H9 (cell line): Measurements from ENCODE around the gene ARHGEF7. TPM values are rescaled to one million over a fixed set of nuclear protein-coding genes. Genes with fewer than 3 reads are reported as not detected.
A peak's percentile ranks its signal among the peaks of the same experiment; 100 is the strongest.

Source experiments
- DNase-seq: peaks from one replicate; pipeline ENCODE4 v3.0.0-alpha.2; 2017
- H2AFZ ChIP-seq: one replicate; pipeline ENCODE4 v1.6.1; 2013; ENCODE audit warnings: mild to moderate bottlenecking, low read length, control low read depth, moderate library complexity
- H2AK5ac ChIP-seq: 2 replicates; pipeline ENCODE4 v1.6.1; 2013; ENCODE audit warnings: low read length, control low read depth, mixed read lengths; ENCODE audit not compliant: insufficient read length
- H2BK120ac ChIP-seq: one replicate; pipeline ENCODE4 v1.6.1; 2013; ENCODE audit warnings: low read depth, mild to moderate bottlenecking, low read length, control low read depth, inconsistent platforms; ENCODE audit not compliant: poor library complexity, severe bottlenecking
- H2BK12ac ChIP-seq: 2 replicates; pipeline ENCODE4 v1.6.1; 2013; ENCODE audit warnings: low read length, control low read depth, mixed read lengths, low read depth; ENCODE audit not compliant: insufficient read length
- H2BK15ac ChIP-seq: 2 replicates; pipeline ENCODE4 v1.6.1; 2013; ENCODE audit warnings: low read depth, low read length, control low read depth
- H2BK20ac ChIP-seq: one replicate; pipeline ENCODE4 v1.6.1; 2013; ENCODE audit warnings: low read depth, mild to moderate bottlenecking, low read length, control low read depth, inconsistent platforms; ENCODE audit not compliant: poor library complexity, severe bottlenecking
- H2BK5ac ChIP-seq: 2 replicates; pipeline ENCODE4 v1.6.1; 2013; ENCODE audit warnings: low read length, control low read depth, mixed read lengths; ENCODE audit not compliant: insufficient read length
- H3K14ac ChIP-seq: 2 replicates; pipeline ENCODE4 v1.6.1; 2013; ENCODE audit warnings: low read length, control low read depth; ENCODE audit not compliant: insufficient read depth
- H3K18ac ChIP-seq: 2 replicates; pipeline ENCODE4 v1.6.1; 2013; ENCODE audit warnings: low read depth, mild to moderate bottlenecking, mixed read lengths, low read length, control low read depth; ENCODE audit not compliant: insufficient read length
- H3K23ac ChIP-seq: 2 replicates; pipeline ENCODE4 v1.6.1; 2013; ENCODE audit warnings: low read length, control low read depth, mixed read lengths, low read depth; ENCODE audit not compliant: insufficient read length
- H3K23me2 ChIP-seq: 2 replicates; pipeline ENCODE4 v1.6.1; 2013; ENCODE audit warnings: low read depth, mild to moderate bottlenecking, mixed read lengths, low read length, control low read depth; ENCODE audit not compliant: insufficient read length, poor library complexity, severe bottlenecking
- H3K27ac ChIP-seq: 2 replicates; pipeline ENCODE4 v1.5.1; 2013; ENCODE audit warnings: low read length, control low read depth, mixed read lengths, low read depth; ENCODE audit not compliant: insufficient read length
- H3K27me3 ChIP-seq: 2 replicates; pipeline ENCODE4 v1.6.1; 2013; ENCODE audit warnings: low read length, control low read depth, inconsistent platforms; ENCODE audit not compliant: insufficient read depth
- H3K4ac ChIP-seq: 2 replicates; pipeline ENCODE4 v1.6.1; 2013; ENCODE audit warnings: low read depth, mild to moderate bottlenecking, control low read depth, inconsistent platforms, low read length, moderate library complexity
- H3K4me1 ChIP-seq: 2 replicates; pipeline ENCODE4 v1.6.1; 2013; ENCODE audit warnings: low read length, control low read depth, inconsistent platforms; ENCODE audit not compliant: insufficient read depth
- H3K4me2 ChIP-seq: 2 replicates; pipeline ENCODE4 v1.6.1; 2013; ENCODE audit warnings: low read length, control low read depth, mixed read lengths; ENCODE audit not compliant: insufficient read length, insufficient read depth
- H3K56ac ChIP-seq: 2 replicates; pipeline ENCODE4 v1.6.1; 2013; ENCODE audit warnings: low read depth, mild to moderate bottlenecking, mixed read lengths, low read length, control low read depth; ENCODE audit not compliant: insufficient read length
- H3K79me1 ChIP-seq: 2 replicates; pipeline ENCODE4 v1.6.1; 2013; ENCODE audit warnings: low read depth, mild to moderate bottlenecking, moderate library complexity, low read length, control low read depth, inconsistent platforms; ENCODE audit not compliant: insufficient read depth, poor library complexity, severe bottlenecking
- H3K79me2 ChIP-seq: 2 replicates; pipeline ENCODE4 v1.6.1; 2013; ENCODE audit warnings: low read length, control low read depth, inconsistent platforms; ENCODE audit not compliant: insufficient read depth
- H3K9ac ChIP-seq: 2 replicates; pipeline ENCODE4 v1.6.1; 2013; ENCODE audit warnings: low read length, control low read depth, mixed read lengths; ENCODE audit not compliant: insufficient read length; ENCODE audit errors: extremely low read depth
- H3K9me3 ChIP-seq: one replicate; pipeline ENCODE4 v1.6.1; 2013; ENCODE audit warnings: low read depth, low read length, inconsistent platforms; ENCODE audit not compliant: control insufficient read depth
- H3T11ph ChIP-seq: one replicate; pipeline ENCODE4 v1.6.1; 2013; ENCODE audit warnings: mild to moderate bottlenecking, low read length, control low read depth, inconsistent platforms
- H4K20me1 ChIP-seq: one replicate; pipeline ENCODE4 v1.6.1; 2013; ENCODE audit not compliant: control insufficient read depth, insufficient read length, insufficient read depth
- H4K5ac ChIP-seq: 2 replicates; pipeline ENCODE4 v1.6.1; 2013; ENCODE audit warnings: low read depth, mild to moderate bottlenecking, mixed read lengths, low read length, control low read depth; ENCODE audit not compliant: insufficient read length
- H4K8ac ChIP-seq: replicated peaks from 2 replicates; pipeline ENCODE4 v1.6.1; 2013; ENCODE audit warnings: low read length, control low read depth, mixed read lengths, low read depth; ENCODE audit not compliant: insufficient read length
- H4K91ac ChIP-seq: 2 replicates; pipeline ENCODE4 v1.6.1; 2013; ENCODE audit warnings: low read depth, mild to moderate bottlenecking, moderate library complexity, mixed read lengths, low read length, control low read depth; ENCODE audit not compliant: insufficient read length
- H3K27ac Mint-ChIP-seq, 3 experiments: 2 replicates in 2 of 3; 3 replicates in 1 of 3; pipeline ENCODE4 v1.8.0; 2020 to 2021; ENCODE audit warnings: mixed read lengths in 3 of 3, mild to moderate bottlenecking in 1 of 3, moderate library complexity in 1 of 3
- H3K27me3 Mint-ChIP-seq: 2 replicates; pipeline ENCODE4 v1.8.0; 2021; ENCODE audit warnings: low read depth, mild to moderate bottlenecking, moderate library complexity, mixed read lengths
- H3K36me3 Mint-ChIP-seq, 3 experiments: 2 replicates in 2 of 3; 3 replicates in 1 of 3; pipeline ENCODE4 v1.8.0; 2020 to 2021; ENCODE audit warnings: low read depth in 3 of 3, mixed read lengths in 3 of 3; ENCODE audit not compliant: insufficient read depth in 1 of 3
- H3K4me1 Mint-ChIP-seq, 2 experiments: 2 replicates each; pipeline ENCODE4 v1.8.0; 2020; ENCODE audit warnings: mixed read lengths in 2 of 2
- H3K4me3 Mint-ChIP-seq, 2 experiments: 2 replicates in 1 of 2; 3 replicates in 1 of 2; pipeline ENCODE4 v1.8.0; 2020 to 2021; ENCODE audit warnings: mild to moderate bottlenecking in 2 of 2, mixed read lengths in 2 of 2, moderate library complexity in 1 of 2
- H3K9me3 Mint-ChIP-seq, 2 experiments: 2 replicates in 1 of 2; 3 replicates in 1 of 2; pipeline ENCODE4 v1.8.0; 2020; ENCODE audit warnings: mild to moderate bottlenecking in 2 of 2, mixed read lengths in 2 of 2, moderate library complexity in 1 of 2
- WGBS: extraction: QIAGEN DNeasy Blood & Tissue Kit; methylation state at CpG from one replicate; pipeline ENCODE4 v1.1.7; 2013; ENCODE audit warnings: missing lambda C conversion rate, low lambda C conversion rate, mixed read lengths; ENCODE audit not compliant: insufficient read length; ENCODE audit errors: extremely low coverage; 5-methylcytosine and 5-hydroxymethylcytosine counted together
- long read RNA-seq: library from polyadenylated mRNA; unstranded; transcript quantifications from one replicate; pipeline ENCODE4 v2.0.0, GENCODE V29; 2020
- total RNA-seq: library from RNA; stranded (reverse); gene quantifications from 2 replicates; pipeline ENCODE4 v1.2.1, GENCODE V29; 2021
- TF ChIP-seq, protein P1 (sequence below): fragments of 200-600 bp; sonication (generic); conservative IDR thresholded peaks from 3 replicates; pipeline ENCODE4 v1.8.0; 2021; ENCODE audit warnings: antibody characterized with exemption, mild to moderate bottlenecking

ARHGEF7 gene, protein sequence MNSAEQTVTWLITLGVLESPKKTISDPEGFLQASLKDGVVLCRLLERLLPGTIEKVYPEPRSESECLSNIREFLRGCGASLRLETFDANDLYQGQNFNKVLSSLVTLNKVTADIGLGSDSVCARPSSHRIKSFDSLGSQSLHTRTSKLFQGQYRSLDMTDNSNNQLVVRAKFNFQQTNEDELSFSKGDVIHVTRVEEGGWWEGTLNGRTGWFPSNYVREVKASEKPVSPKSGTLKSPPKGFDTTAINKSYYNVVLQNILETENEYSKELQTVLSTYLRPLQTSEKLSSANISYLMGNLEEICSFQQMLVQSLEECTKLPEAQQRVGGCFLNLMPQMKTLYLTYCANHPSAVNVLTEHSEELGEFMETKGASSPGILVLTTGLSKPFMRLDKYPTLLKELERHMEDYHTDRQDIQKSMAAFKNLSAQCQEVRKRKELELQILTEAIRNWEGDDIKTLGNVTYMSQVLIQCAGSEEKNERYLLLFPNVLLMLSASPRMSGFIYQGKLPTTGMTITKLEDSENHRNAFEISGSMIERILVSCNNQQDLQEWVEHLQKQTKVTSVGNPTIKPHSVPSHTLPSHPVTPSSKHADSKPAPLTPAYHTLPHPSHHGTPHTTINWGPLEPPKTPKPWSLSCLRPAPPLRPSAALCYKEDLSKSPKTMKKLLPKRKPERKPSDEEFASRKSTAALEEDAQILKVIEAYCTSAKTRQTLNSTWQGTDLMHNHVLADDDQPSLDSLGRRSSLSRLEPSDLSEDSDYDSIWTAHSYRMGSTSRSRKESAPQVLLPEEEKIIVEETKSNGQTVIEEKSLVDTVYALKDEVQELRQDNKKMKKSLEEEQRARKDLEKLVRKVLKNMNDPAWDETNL
- total RNA-seq = 50.9 and 51.9 TPM in 2 replicates
- long read RNA-seq, full-length matches to known transcripts = 6 of 71 reads
- long read RNA-seq, partial matches to known transcripts = 35 of 71 reads
- long read RNA-seq, other reads (novel, unspliced or antisense) = 30 of 71 reads

DNA sequence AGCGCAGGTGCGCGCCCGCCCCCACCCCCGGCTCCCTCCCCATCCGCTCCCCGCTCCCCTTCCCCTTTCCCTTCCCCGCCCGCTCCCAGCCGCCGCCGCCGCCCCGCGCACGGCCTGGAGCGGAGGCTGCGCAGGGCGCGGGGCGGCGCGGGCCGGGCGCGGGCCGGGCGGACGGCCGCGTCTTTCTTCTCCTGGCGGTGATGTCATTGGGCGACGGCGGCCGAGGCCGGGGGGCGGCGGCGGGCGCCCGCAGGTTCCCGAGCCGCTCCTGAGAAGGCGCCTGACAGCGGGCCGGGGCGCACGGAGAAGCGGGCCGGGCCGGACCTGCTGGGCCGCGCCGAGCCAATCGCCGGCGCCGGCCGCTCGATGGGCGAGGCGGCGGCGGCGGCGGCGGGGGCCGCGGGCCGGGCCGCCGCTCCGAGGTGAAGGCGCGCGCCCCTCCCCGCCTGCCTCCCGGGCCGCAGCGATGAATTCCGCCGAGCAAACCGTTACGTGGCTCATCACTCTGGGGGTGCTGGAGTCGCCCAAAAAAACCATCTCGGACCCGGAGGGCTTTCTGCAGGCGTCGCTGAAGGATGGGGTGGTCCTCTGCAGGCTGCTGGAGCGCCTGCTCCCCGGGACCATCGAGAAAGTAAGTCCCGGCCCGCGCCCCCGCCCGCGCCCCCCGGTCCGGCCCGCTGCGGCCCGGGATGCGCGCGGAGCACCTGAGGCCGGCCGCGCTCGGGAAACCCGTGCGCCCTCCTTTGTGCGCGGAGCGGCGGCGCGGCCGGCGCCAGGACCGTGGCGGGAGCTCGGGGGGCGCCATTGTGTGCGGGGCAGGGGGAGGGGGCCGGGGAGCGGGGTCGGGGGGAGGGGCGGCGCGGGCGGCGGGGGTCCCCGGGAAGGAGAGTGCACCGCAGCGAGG lies at the start of gene ARHGEF7:
Gene ARHGEF7 (plus strand): TSS at position 250 of the 904 bp plus-strand sequence. CDS start 217 bp downstream, at position 467.
- H3K27me3 Mint-ChIP-seq = peaks cover 84% of the 10 kb centered on the region
- H2AK5ac ChIP-seq = no peak within 1 kb of the TSS
- H3K27me3 ChIP-seq = peaks cover 29% of the 10 kb centered on the region; the same call in 1 of the 2 replicates
- H4K91ac ChIP-seq = no peak within 1 kb of the TSS
- H3K79me2 ChIP-seq = no peaks in the 10 kb centered on the region
- H3K18ac ChIP-seq = no peak within 1 kb of the TSS
- H3K36me3 Mint-ChIP-seq = peaks cover 0 to 4% (median 0%) of the 10 kb centered on the region in 3 experiments; a peak in 2 of 7 replicates
- peak within 1 kb of the TSS; percentile 81 to 95 for H3K4me3 Mint-ChIP-seq
- H3K9me3 ChIP-seq = no peaks in the 10 kb centered on the region
- H3K9me3 Mint-ChIP-seq = peaks cover 4 to 6% of the 10 kb centered on the region in 2 experiments; a peak in 3 of 5 replicates
- H2BK12ac ChIP-seq = no peak within 1 kb of the TSS
- DNase-seq = no peak
- no peak within 1 kb of the TSS for H4K8ac ChIP-seq
- no peaks in the 10 kb centered on the region for H3K4me1 ChIP-seq
- H4K20me1 ChIP-seq = no peaks in the 10 kb centered on the region
- H3K9ac ChIP-seq = peak within 1 kb of the TSS; percentile 5
- no peak within 1 kb of the TSS for H3K27ac ChIP-seq
- H3K27ac Mint-ChIP-seq = peak within 1 kb of the TSS in 1 of 3 experiments; percentile 43; a peak in 3 of 7 replicates
- H3K4ac ChIP-seq = no peak within 1 kb of the TSS
- no peak within 1 kb of the TSS for H3K23ac ChIP-seq
- H3K14ac ChIP-seq = peak within 1 kb of the TSS; percentile 60; the same call in 1 of the 2 replicates
- no peak within 1 kb of the TSS for H2BK20ac ChIP-seq
- no CpG with 5 or more reads among the region's 137 CpGs for whole genome bisulfite sequencing
- H3K56ac ChIP-seq = no peak within 1 kb of the TSS
- H3K23me2 ChIP-seq = peaks cover 9% of the 10 kb centered on the region
- H2BK120ac ChIP-seq = no peak within 1 kb of the TSS
- peaks cover 10% of the 10 kb centered on the region in 2 experiments for H3K4me1 Mint-ChIP-seq
- no peak within 1 kb of the TSS for H2BK15ac ChIP-seq
- no peak within 1 kb of the TSS for H2AFZ ChIP-seq
- no peak within 1 kb of the TSS for H4K5ac ChIP-seq
- H3K79me1 ChIP-seq = no peaks in the 10 kb centered on the region
- no peak within 1 kb of the TSS for H2BK5ac ChIP-seq
- H3K4me2 ChIP-seq = peak within 1 kb of the TSS; percentile 93
- TF ChIP-seq, protein P1, sequence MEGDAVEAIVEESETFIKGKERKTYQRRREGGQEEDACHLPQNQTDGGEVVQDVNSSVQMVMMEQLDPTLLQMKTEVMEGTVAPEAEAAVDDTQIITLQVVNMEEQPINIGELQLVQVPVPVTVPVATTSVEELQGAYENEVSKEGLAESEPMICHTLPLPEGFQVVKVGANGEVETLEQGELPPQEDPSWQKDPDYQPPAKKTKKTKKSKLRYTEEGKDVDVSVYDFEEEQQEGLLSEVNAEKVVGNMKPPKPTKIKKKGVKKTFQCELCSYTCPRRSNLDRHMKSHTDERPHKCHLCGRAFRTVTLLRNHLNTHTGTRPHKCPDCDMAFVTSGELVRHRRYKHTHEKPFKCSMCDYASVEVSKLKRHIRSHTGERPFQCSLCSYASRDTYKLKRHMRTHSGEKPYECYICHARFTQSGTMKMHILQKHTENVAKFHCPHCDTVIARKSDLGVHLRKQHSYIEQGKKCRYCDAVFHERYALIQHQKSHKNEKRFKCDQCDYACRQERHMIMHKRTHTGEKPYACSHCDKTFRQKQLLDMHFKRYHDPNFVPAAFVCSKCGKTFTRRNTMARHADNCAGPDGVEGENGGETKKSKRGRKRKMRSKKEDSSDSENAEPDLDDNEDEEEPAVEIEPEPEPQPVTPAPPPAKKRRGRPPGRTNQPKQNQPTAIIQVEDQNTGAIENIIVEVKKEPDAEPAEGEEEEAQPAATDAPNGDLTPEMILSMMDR = no peak
- H3T11ph ChIP-seq = no peak within 1 kb of the TSS
